Stomach (tissue), 9 donors: ENCODE data around the gene NUTF2. TPM values are rescaled to one million over a fixed set of nuclear protein-coding genes. Genes with fewer than 3 reads are reported as not detected.

Source experiments
- DNase-seq, 2 donors: peaks; one replicate each; pipeline versions ENCODE4 v3.0.0 to v3.0.0-alpha.2; 2013 to 2019
- H3K27ac ChIP-seq, 5 donors: fragments of 200-600 bp in 4 of 5; sonication (generic) in 4 of 5; one replicate each; pipeline ENCODE4 v1.5.1; 2013 to 2019; ENCODE audit warnings: mild to moderate bottlenecking in 1 of 5, moderate library complexity in 1 of 5
- H3K27me3 ChIP-seq, 3 donors: fragments of 200-600 bp; sonication (generic); one replicate each; pipeline ENCODE4 v1.5.1; 2017 to 2019; ENCODE audit warnings: mixed run types in 1 of 3
- H3K36me3 ChIP-seq, 4 donors: fragments of 200-600 bp; sonication (generic); 1 replicate in 3 of 4; 2 replicates in 1 of 4; pipeline ENCODE4 v1.5.1; 2016 to 2019
- H3K4me1 ChIP-seq, 4 donors: fragments of 200-600 bp; sonication (generic); one replicate each; pipeline ENCODE4 v1.5.1; 2016 to 2019
- H3K4me3 ChIP-seq, 4 donors: fragments of 200-600 bp; sonication (generic) in 3 of 4; one replicate each; pipeline ENCODE4 v1.5.1; 2016 to 2019; ENCODE audit warnings: mild to moderate bottlenecking in 1 of 4
- H3K9me3 ChIP-seq, 4 donors: fragments of 200-600 bp; sonication (generic); one replicate each; pipeline ENCODE4 v1.5.1; 2016 to 2019
- CTCF ChIP-seq, 7 experiments: fragments of 450-650 bp in 4 of 7; fragments of 200-600 bp in 3 of 7; sonication (generic) in 3 of 7; IDR thresholded peaks; one replicate each; pipeline ENCODE4 v1.5.1; 2016 to 2019; ENCODE audit warnings: antibody characterized with exemption in 7 of 7, control low read depth in 2 of 7, mild to moderate bottlenecking in 1 of 7
- EP300 ChIP-seq: sonication (generic); formaldehyde crosslinking; IDR thresholded peaks from one replicate; pipeline ENCODE4 v1.6.1; 2017; ENCODE audit warnings: antibody characterized with exemption
- POLR2A ChIP-seq, 4 donors: fragments of 450-650 bp; IDR thresholded peaks; one replicate each; pipeline ENCODE4 v1.6.1; 2016; ENCODE audit warnings: antibody characterized with exemption in 4 of 4, control low read depth in 2 of 4, mild to moderate bottlenecking in 1 of 4, moderate library complexity in 1 of 4
- POLR2AphosphoS5 ChIP-seq, 3 donors: sonication (generic); formaldehyde crosslinking; IDR thresholded peaks; one replicate each; pipeline ENCODE4 v1.6.1; 2016; ENCODE audit warnings: antibody characterized with exemption in 3 of 3
- WGBS, 5 donors: extraction: QIAGEN DNeasy Blood & Tissue Kit in 3 of 5; methylation state at CpG; one replicate each; pipeline versions ENCODE4 v1.1.5 to v1.1.7; 2013 to 2018; 5-methylcytosine and 5-hydroxymethylcytosine counted together
- intact Hi-C: fragments of 100-400 bp; cut with DNase I; formaldehyde crosslinking; loops from one replicate; pipeline ENCODE4 v1.15.1; 2023; ENCODE audit warnings: low total_unique reads
- polyA plus RNA-seq, 3 donors: library from polyadenylated mRNA; stranded (reverse); fragments of 200-250 nt; gene quantifications; one replicate each; pipeline ENCODE4 v1.2.3, GENCODE V29; 2013
- total RNA-seq, 5 donors: library from RNA; depleted of rRNA; stranded (reverse); fragments of >200 nt; gene quantifications; one replicate each; pipeline versions ENCODE4 v1.1.0 to v1.2.3, GENCODE V29; 2014 to 2016
- donor health status: healthy with polysubstance abuse.
- donor health status: Bipolar disorder and iron deficiency.
- donor health status: healthy.

The NUTF2 gene
- total and polyA plus RNA-seq, 8 donors, result 9.3 to 125 (median 60.5) TPM

- DNase-seq, result no peak
- Histone ChIP-seq H3K4me3 (no peak overlapping the region), H3K9me3 (no peaks in the 10 kb centered on the region), H3K36me3 (peaks cover 0 to 12% (median 8%) of the 10 kb centered on the region in 4 donors), H3K27me3 (no peaks in the 10 kb centered on the region), H3K27ac (peak overlapping the region in 4 of 5 donors; percentile 21 to 81 (median 70)), H3K4me1 (peaks cover 26 to 70% (median 55%) of the 10 kb centered on the region in 4 donors)
- intact Hi-C loops, result no loop called here
- no peak for TF ChIP-seq POLR2A (IDR thresholded peaks at IDR 0.05)
- 85 to 100% (median 87%) methylated on average over 3 to 5 of the region's 5 CpGs for whole genome bisulfite sequencing, 5 donors
Observed at GRCh38 chr16:67856927-67857546, 10.3 kb downstream of the NUTF2 start.

DNA sequence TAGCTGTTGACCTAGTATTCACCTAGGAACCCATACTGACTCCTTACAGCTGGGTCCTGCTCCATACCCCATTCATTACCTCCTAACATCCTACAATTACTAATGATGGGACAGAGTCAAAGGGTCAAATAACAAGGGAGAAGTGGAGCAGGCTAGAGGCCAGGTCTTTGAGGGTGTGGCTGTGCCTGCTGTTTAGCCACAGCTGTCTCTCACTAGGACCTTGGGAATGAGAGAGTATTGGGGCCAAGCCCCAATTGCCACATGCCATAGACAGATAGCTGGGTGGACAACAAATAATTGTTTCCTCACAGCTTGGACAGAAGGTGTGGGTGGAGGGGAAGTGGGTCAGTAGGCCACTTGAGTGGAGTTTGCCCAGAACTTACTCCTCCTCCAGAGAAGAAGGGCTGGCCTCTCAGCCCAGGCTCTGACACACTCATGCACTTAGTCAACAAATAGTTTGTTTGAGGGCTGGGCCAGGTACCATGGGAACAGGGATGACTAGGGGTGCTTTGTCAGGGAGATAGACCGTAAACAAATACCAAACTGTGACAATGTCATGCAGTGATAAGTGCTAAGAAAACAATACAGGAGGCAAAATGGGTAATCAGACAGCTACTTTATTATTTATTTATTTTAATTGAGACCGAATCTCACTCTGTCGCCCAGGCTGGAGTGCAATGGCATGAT is 11.0 kb downstream of the NUTF2 start:
- H3K36me3 ChIP-seq, result peaks cover 0 to 12% (median 8%) of the 10 kb centered on the region in 4 donors
- H3K27me3 ChIP-seq, result no peaks in the 10 kb centered on the region
- peak overlapping the region; percentile 13 to 81 (median 69) for H3K27ac ChIP-seq
- H3K9me3 ChIP-seq, result no peaks in the 10 kb centered on the region
- H3K4me1 ChIP-seq, result peaks cover 31 to 76% (median 60%) of the 10 kb centered on the region in 4 donors
- no peak overlapping the region for H3K4me3 ChIP-seq
- WGBS, 5 donors, result 34 to 47% (median 39%) methylated on average over 3 of the region's 3 CpGs
- TF ChIP-seq POLR2AphosphoS5 (IDR thresholded peaks at IDR 0.05), result peak in 2 of 3 donors; percentile 17 to 77
- no peak for TF ChIP-seq CTCF (IDR thresholded peaks at IDR 0.05)
- TF ChIP-seq EP300, result no peak
- TF ChIP-seq POLR2A (IDR thresholded peaks at IDR 0.05), result no peak
- peak; percentile 65 to 93 for DNase-seq
- intact Hi-C loops, result no loop called here

DNA sequence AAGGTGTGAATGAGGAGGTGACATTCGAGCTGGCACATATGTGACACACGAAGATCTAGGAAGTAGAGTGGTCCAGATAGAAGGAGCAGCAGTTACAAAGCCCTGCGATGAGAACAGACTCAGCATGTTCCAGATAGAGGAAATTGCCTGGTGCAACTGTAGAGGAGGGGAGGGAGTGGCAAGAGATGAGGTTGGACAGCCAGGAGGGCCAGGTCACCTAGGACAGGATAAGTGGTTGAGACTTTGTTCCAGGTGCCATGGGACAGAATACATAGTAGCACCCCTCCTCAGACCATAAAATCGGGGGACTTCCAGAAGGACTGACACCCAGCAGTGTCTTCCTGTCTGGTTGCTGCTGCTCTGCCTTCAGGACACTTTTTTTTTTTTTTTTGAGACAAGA is 11.8 kb downstream of the NUTF2 start:
- Histone ChIP-seq H3K27ac (peak overlapping the region; percentile 13 to 81 (median 69)), H3K9me3 (no peaks in the 10 kb centered on the region), H3K4me3 (no peak overlapping the region), H3K27me3 (no peaks in the 10 kb centered on the region), H3K36me3 (peaks cover 0 to 12% (median 8%) of the 10 kb centered on the region in 4 donors), H3K4me1 (peaks cover 39 to 84% (median 67%) of the 10 kb centered on the region in 4 donors)
- intact Hi-C loops, result no loop called here
- 74 to 81% (median 77%) methylated on average over 4 of the region's 4 CpGs for WGBS, 5 donors
- no peak for DNase-seq
- TF ChIP-seq CTCF (IDR thresholded peaks at IDR 0.05), result no peak
- no peak for TF ChIP-seq POLR2AphosphoS5 (IDR thresholded peaks at IDR 0.05)
- TF ChIP-seq POLR2A (IDR thresholded peaks at IDR 0.05), result no peak
- TF ChIP-seq EP300, result no peak

DNA sequence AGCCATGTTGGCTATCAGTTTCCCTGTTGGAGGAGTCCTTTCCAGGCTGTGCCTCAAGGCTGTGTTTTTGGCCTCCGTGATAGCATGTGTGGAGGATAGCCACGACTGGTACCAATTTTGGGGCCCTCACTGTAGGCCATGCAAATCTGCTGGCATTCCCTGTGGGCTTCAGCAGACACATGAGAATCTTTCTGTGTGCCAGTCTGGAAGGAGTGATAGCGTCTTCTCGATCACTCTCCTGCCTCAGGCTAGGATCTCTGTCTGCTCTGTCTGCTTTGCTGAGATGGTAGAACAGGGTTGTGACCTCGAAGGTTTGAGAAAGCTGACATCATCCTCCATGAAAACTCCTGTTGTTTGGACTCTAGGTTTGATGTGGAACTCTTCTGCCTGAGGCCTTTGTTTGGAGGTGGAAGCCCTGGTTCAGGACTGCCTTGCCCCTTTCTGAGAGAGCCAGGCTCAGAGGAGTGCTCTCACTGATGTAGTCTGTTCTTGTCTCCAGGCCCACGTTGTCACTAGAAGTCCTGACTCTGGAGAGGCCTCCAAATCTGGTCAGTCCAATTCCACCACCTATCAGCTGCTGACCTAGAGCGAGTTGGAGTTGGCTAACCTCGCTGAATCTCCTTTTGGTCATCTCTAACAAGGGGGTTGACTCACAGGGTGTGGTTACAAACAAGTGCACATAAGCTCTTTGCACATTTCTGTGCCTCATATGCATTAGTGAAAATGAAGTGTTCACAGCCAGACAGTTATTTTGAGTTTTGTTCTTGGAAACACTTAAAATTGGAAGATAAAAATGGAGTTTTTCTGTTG is 14.1 kb downstream of the NUTF2 start:
- Histone ChIP-seq H3K4me1 (peaks cover 45 to 79% (median 58%) of the 10 kb centered on the region in 4 donors), H3K9me3 (no peaks in the 10 kb centered on the region), H3K27ac (peak overlapping the region in 3 of 5 donors; percentile 19 to 78 (median 72)), H3K27me3 (no peaks in the 10 kb centered on the region), H3K36me3 (peaks cover 6 to 20% (median 16%) of the 10 kb centered on the region in 4 donors), H3K4me3 (no peak overlapping the region)
- no peak for DNase-seq
- WGBS, 5 donors, result 77 to 84% (median 79%) methylated on average over 8 of the region's 8 CpGs
- intact Hi-C loops, result no loop called here
- no peak for TF ChIP-seq CTCF (IDR thresholded peaks at IDR 0.05)
- TF ChIP-seq POLR2AphosphoS5 (IDR thresholded peaks at IDR 0.05), result no peak
- TF ChIP-seq POLR2A (IDR thresholded peaks at IDR 0.05), result no peak
- no peak for TF ChIP-seq EP300
